ENCODE data around the gene STK10. TPM values are rescaled to one million over a fixed set of nuclear protein-coding genes. Genes with fewer than 3 reads are reported as not detected.

The STK10 gene
- total and polyA plus RNA-seq, 3 donors from 2014 or later = 48.8 to 148 (median 142) TPM

- Histone ChIP-seq H3K4me1 (peaks cover 55% of the 10 kb centered on the region), H3K9me3 (no peaks in the 10 kb centered on the region), H3K27me3 (no peaks in the 10 kb centered on the region), H3K4me3 (no peak overlapping the region), H3K27ac (peak overlapping the region; percentile 27 to 42), H3K36me3 (ENCODE audit: low read depth, missing control alignments) (no peaks in the 10 kb centered on the region)
- 32% methylated on average over 13 to 17 of the region's 17 CpGs for WGBS, 2 donors
- DNase-seq = peak; percentile 67
- intact Hi-C loops (cut with DNase I; ENCODE audit: low total_unique reads) = no loop called here
- TF ChIP-seq, protein P1, sequence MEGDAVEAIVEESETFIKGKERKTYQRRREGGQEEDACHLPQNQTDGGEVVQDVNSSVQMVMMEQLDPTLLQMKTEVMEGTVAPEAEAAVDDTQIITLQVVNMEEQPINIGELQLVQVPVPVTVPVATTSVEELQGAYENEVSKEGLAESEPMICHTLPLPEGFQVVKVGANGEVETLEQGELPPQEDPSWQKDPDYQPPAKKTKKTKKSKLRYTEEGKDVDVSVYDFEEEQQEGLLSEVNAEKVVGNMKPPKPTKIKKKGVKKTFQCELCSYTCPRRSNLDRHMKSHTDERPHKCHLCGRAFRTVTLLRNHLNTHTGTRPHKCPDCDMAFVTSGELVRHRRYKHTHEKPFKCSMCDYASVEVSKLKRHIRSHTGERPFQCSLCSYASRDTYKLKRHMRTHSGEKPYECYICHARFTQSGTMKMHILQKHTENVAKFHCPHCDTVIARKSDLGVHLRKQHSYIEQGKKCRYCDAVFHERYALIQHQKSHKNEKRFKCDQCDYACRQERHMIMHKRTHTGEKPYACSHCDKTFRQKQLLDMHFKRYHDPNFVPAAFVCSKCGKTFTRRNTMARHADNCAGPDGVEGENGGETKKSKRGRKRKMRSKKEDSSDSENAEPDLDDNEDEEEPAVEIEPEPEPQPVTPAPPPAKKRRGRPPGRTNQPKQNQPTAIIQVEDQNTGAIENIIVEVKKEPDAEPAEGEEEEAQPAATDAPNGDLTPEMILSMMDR (IDR thresholded peaks at IDR 0.05) = no peak
These were observed 76.8 kb downstream of the STK10 start for GRCh38 chr5:172110921-172111851.

GRCh38 chr5:172110260-172110815 is 77.7 kb downstream of the STK10 start:
- Histone ChIP-seq H3K9me3 (no peaks in the 10 kb centered on the region), H3K27ac (peak overlapping the region; percentile 27 to 42), H3K27me3 (no peaks in the 10 kb centered on the region), H3K36me3 (ENCODE audit: low read depth, missing control alignments) (no peaks in the 10 kb centered on the region), H3K4me3 (no peak overlapping the region), H3K4me1 (peaks cover 50% of the 10 kb centered on the region)
- intact Hi-C loops (cut with DNase I; ENCODE audit: low total_unique reads) = no loop called here
- TF ChIP-seq, protein P1 (IDR thresholded peaks at IDR 0.05) = no peak
- no peak for TF ChIP-seq POLR2A (IDR thresholded peaks at IDR 0.05)
- 55 to 82% methylated on average over 14 of the region's 14 CpGs for WGBS, 2 donors
- no peak for DNase-seq

GRCh38 chr5:172109749-172110148 is 78.3 kb downstream of the STK10 start:
- DNase-seq = no peak
- no peaks in the 10 kb centered on the region for H3K27me3 ChIP-seq
- H3K27ac ChIP-seq = no peak overlapping the region
- H3K9me3 ChIP-seq = no peaks in the 10 kb centered on the region
- intact Hi-C loops (cut with DNase I; ENCODE audit: low total_unique reads) = loop anchor here (5.0 kb wide), 1 partner anchor 78 kb away; the partner anchor contains the start of gene STK10
- no peaks in the 10 kb centered on the region for H3K36me3 ChIP-seq (ENCODE audit: low read depth, missing control alignments)
- no peak for TF ChIP-seq POLR2A (IDR thresholded peaks at IDR 0.05)
- TF ChIP-seq, protein P1 (IDR thresholded peaks at IDR 0.05) = no peak
- H3K4me3 ChIP-seq = no peak overlapping the region
- 69 to 71% methylated on average over 8 of the region's 8 CpGs for WGBS, 2 donors
- H3K4me1 ChIP-seq = peaks cover 48% of the 10 kb centered on the region

DNA sequence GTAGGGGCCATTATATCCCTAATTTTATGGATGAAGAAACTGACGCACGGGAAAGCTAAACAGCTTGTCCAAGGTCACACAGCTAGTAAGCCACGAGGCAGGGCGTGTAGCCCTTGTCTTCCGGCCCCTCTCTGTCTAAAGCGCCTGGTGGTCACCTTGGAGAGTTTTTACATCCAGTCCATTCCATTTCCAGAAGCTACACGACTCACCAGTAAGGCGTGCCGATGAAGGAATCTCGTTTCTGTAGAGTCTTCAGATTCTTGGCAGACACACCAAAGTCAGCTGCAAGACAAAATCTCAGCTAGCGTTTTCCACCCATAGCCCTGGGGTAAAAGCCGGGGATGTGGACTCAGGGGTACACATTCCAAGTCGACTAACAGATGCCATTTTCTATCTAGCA is 80.5 kb downstream of the STK10 start:
- H3K4me1 ChIP-seq = peaks cover 60% of the 10 kb centered on the region

More for the DNA sequence above, 80.5 kb downstream of the STK10 start:
- no peak overlapping the region for H3K27ac ChIP-seq
- intact Hi-C loops (cut with DNase I; ENCODE audit: low total_unique reads) = loop anchor here (5.0 kb wide), 1 partner anchor 80 kb away; the partner anchor contains the start of gene STK10
- TF ChIP-seq, protein P1 (IDR thresholded peaks at IDR 0.05) = no peak
- no peak for TF ChIP-seq POLR2A (IDR thresholded peaks at IDR 0.05)
- no peaks in the 10 kb centered on the region for H3K36me3 ChIP-seq (ENCODE audit: low read depth, missing control alignments)
- no peak for DNase-seq
- 36 to 46% methylated on average over 13 of the region's 13 CpGs for WGBS, 2 donors
- H3K9me3 ChIP-seq = no peaks in the 10 kb centered on the region
- H3K4me3 ChIP-seq = no peak overlapping the region
- no peaks in the 10 kb centered on the region for H3K27me3 ChIP-seq
